GM21529 (cell line): ENCODE data around the gene HOXA3.

Experiments used
- ATAC-seq: cut with Tn5 transposase; IDR thresholded peaks from one replicate; pipeline ENCODE4 v1.9.1; 2021; ENCODE audit not compliant: unreplicated experiment

HOXA3 gene

GRCh38 chr7:27168265-27168947, 16.0 kb upstream of the HOXA3 start:
- no peak for ATAC-seq

GRCh38 chr7:27167916-27168264, 15.5 kb upstream of the HOXA3 start:
- no peak for ATAC-seq

- ATAC-seq: no peak
Observed at GRCh38 chr7:27166531-27167505, 14.4 kb upstream of the HOXA3 start.

GRCh38 chr7:27165996-27166530, 13.7 kb upstream of the HOXA3 start:
- ATAC-seq: no peak

GRCh38 chr7:27165089-27165995, 13.0 kb upstream of the HOXA3 start, which contains the start of gene HOXA9:
TSS of gene HOXA9 (minus strand) at chr7:27165537. CDS start at chr7:27165457, 80 bp downstream.
- no peak for ATAC-seq

GRCh38 chr7:27164367-27165088, 12.1 kb upstream of the HOXA3 start:
- ATAC-seq: no peak

- ATAC-seq: no peak
Observed at GRCh38 chr7:27164045-27164366, 11.6 kb upstream of the HOXA3 start.

- no peak for ATAC-seq
Observed at GRCh38 chr7:27163288-27164044, 11.1 kb upstream of the HOXA3 start.

- ATAC-seq: no peak
Observed at GRCh38 chr7:27162561-27163287, 10.3 kb upstream of the HOXA3 start.

GRCh38 chr7:27161721-27162560, 9.6 kb upstream of the HOXA3 start:
- ATAC-seq: no peak

- ATAC-seq: no peak
Observed at GRCh38 chr7:27161214-27161720, 8.9 kb upstream of the HOXA3 start.

- peak; percentile 74 for ATAC-seq
Observed at GRCh38 chr7:27160546-27161213, 8.3 kb upstream of the HOXA3 start.

GRCh38 chr7:27160145-27160545, 7.8 kb upstream of the HOXA3 start:
- no peak for ATAC-seq

GRCh38 chr7:27159266-27160144, 7.1 kb upstream of the HOXA3 start:
- ATAC-seq: no peak

GRCh38 chr7:27158436-27159265, 6.3 kb upstream of the HOXA3 start:
- ATAC-seq: no peak
